RPMI7951 (cell line): ENCODE measurements around the gene OR2G3. TPM values are rescaled to one million over a fixed set of nuclear protein-coding genes. Genes with fewer than 3 reads are reported as not detected.

ENCODE experiments used
- total RNA-seq: library from RNA; depleted of rRNA; stranded (reverse); fragments of >200 nt; shearing (Covaris generic); gene quantifications from 2 replicates; pipeline ENCODE4 v1.2.3, GENCODE V29; 2014; rRNA removed

The OR2G3 gene
- total RNA-seq, 1 experiment from 2014 or later: not detected

Other genes starting within 250 kb of the OR2G3 start
- gene NLRP3, start 189.4 kb upstream of the OR2G3 start, total RNA-seq: 2.1 and 3.1 TPM in 2 replicates
- not detected in 2 replicates for gene OR2B11, start 147.5 kb upstream of the OR2G3 start, total RNA-seq
- gene OR2C3, start 69.1 kb upstream of the OR2G3 start, total RNA-seq: not detected in 2 replicates
- gene GCSAML, start 56.5 kb upstream of the OR2G3 start, total RNA-seq: 0.12 TPM in 1 of 2 replicates, not detected in the other
- not detected in 2 replicates for gene OR2G2, start 17.2 kb upstream of the OR2G3 start, total RNA-seq
- not detected in 2 replicates for gene OR13G1, start 74.2 kb downstream of the OR2G3 start, total RNA-seq
- gene OR6F1, start 111.1 kb downstream of the OR2G3 start, total RNA-seq: not detected in 2 replicates
- gene OR14K1, start 133.0 kb downstream of the OR2G3 start, total RNA-seq: not detected in 2 replicates
- not detected in 2 replicates for gene OR14A2, start 142.6 kb downstream of the OR2G3 start, total RNA-seq
- gene OR1C1, start 155.0 kb downstream of the OR2G3 start, total RNA-seq: not detected in 2 replicates
- not detected in 2 replicates for gene OR14A16, start 218.5 kb downstream of the OR2G3 start, total RNA-seq
- not detected in 2 replicates for gene OR11L1, start 236.3 kb downstream of the OR2G3 start, total RNA-seq